Loucy (cell line): ENCODE results near the gene B4GALT1.

Source experiments
- CTCF ChIP-seq: fragments of 200-600 bp; sonication (generic); conservative IDR thresholded peaks from 2 replicates; pipeline ENCODE4 v1.5.1; 2014; ENCODE audit warnings: mild to moderate bottlenecking, antibody characterized with exemption, low read length
- EZH2phosphoT487 ChIP-seq: fragments of 200-600 bp; IDR thresholded peaks from 2 replicates; pipeline ENCODE4 v1.6.1; 2018; ENCODE audit warnings: antibody characterized with exemption, mild to moderate bottlenecking, moderate library complexity, borderline replicate concordance

GRCh38 chr9:33148367-33149014, 18.6 kb downstream of the B4GALT1 start:
- TF ChIP-seq CTCF (no peak), EZH2phosphoT487 (no peak)
